Stimulated activated naive CD8-positive, alpha-beta T cell treated with anti-CD3 and anti-CD28 coated beads, Interleukin-15, Interleukin-2, amounts not matched to agents 100 ng/mL and 50 ng/mL, for 24 hours (primary cell): Measurements from ENCODE around the gene ENAH.
"Not testable (repeated sequence)": the region's sequence is repeated elsewhere in the genome, so short reads cannot be mapped to it uniquely, and the experiment has no call there.

Source experiments
- H3K27ac Mint-ChIP-seq: one replicate; pipeline ENCODE4 v1.8.0; 2021; ENCODE audit warnings: mild to moderate bottlenecking, mixed read lengths
- H3K27me3 Mint-ChIP-seq: one replicate; pipeline ENCODE4 v1.8.0; 2021; ENCODE audit warnings: mixed read lengths
- H3K36me3 Mint-ChIP-seq: one replicate; pipeline ENCODE4 v1.8.0; 2021; ENCODE audit warnings: low read depth, mixed read lengths
- H3K4me1 Mint-ChIP-seq: one replicate; pipeline ENCODE4 v1.8.0; 2021; ENCODE audit warnings: low read depth, mixed read lengths
- H3K4me3 Mint-ChIP-seq: one replicate; pipeline ENCODE4 v1.8.0; 2021; ENCODE audit warnings: mild to moderate bottlenecking, mixed read lengths
- H3K9me3 Mint-ChIP-seq: one replicate; pipeline ENCODE4 v1.8.0; 2021; ENCODE audit warnings: mixed read lengths

The ENAH gene

DNA sequence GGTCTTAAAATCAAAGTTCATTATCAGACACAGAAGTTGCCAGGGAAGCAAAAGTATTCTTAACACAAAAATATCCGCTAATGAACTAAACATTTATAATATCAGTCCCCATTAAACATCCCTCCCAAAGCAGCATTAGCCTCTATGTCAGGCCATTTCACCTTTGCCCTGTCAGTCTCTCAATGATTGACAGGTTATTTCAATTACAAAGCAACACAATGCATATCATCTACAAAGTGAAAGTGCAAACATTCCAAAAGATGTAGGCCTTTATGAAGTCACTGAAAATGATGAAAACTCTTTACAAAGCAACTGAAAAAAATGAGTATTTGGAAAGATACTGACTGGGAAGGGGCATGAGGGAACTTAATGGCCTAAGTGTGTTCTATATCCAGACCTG is 14.1 kb downstream of the ENAH start:
- no peaks in the 10 kb centered on the region for H3K9me3 Mint-ChIP-seq
- no peaks in the 10 kb centered on the region for H3K36me3 Mint-ChIP-seq
- H3K4me1 Mint-ChIP-seq, result no peaks in the 10 kb centered on the region
- no peak overlapping the region for H3K4me3 Mint-ChIP-seq
- no peak overlapping the region for H3K27ac Mint-ChIP-seq
- no peaks in the 10 kb centered on the region for H3K27me3 Mint-ChIP-seq

DNA sequence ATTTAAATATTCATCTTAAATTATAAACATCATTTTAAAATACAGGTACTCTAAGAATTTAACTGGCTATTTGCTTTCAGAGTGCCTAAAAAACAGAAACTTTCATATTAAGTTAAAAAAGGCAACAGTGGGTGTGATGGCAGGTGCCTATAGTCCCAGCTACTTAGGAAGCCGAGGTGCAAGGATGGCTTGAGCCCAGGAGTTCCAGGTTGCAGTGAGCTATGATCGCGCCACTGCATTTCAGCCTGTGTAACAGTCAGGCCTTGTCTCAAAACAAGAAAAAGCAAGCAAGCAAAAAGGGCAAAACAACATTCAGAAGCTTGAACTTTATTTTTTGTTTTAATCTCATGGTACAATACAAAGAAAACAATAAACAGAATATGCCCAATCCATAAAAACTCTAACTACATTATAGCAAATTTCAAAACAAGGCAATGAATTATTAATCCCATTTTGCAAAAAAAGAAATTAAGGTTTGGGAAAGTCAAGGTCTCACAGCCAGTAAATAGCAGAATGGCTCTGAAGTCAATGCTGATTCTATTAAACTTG is 15.2 kb downstream of the ENAH start:
- Mint-ChIP-seq H3K4me1 (no peaks in the 10 kb centered on the region), H3K27me3 (peaks cover 4% of the 10 kb centered on the region), H3K4me3 (no peak overlapping the region), H3K27ac (no peak overlapping the region), H3K36me3 (no peaks in the 10 kb centered on the region), H3K9me3 (no peaks in the 10 kb centered on the region)

DNA sequence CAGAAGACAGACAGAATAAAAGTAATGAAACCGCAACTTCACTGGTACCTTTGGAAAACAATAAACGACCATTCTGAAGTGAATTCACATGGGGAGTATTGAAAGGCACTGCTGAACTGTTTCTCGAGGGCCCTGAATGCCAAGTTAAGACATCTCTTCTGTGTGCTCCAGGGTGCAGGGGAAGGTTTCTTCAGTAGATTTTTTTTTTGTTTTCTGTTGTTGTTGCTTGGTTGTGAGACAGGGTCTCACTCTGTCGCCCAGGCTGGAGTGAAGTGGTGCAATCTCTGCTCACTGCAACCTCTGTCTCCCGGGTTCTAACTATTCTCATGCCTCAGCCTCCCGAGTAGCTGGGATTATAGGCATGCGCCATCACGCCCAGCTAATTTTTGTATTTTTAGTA is 15.9 kb downstream of the ENAH start:
- H3K36me3 Mint-ChIP-seq, H3K4me1 Mint-ChIP-seq, H3K4me3 Mint-ChIP-seq, H3K27me3 Mint-ChIP-seq, H3K27ac Mint-ChIP-seq, H3K9me3 Mint-ChIP-seq: not testable (repeated sequence)

DNA sequence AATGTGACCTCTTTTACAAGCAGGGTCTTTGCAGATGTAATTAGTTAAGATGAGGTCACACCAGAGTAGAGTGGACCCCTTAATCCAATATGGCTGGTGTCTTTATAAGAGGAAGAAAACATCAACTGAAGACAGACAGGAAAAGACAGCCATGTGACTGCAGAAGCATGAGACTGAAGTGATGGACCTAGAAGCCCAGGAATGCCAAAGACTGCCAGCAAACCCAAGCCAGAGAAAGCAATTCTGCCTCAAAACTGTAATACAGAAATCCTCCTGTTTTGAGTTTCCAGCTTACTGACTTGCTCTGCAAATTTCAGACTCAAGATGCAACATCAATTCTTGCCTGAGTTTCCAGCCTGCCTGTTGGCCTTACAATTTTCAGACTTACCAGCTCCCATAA is 17.3 kb downstream of the ENAH start:
- Mint-ChIP-seq H3K9me3 (no peaks in the 10 kb centered on the region), H3K27ac (no peak overlapping the region), H3K36me3 (no peaks in the 10 kb centered on the region), H3K4me3 (no peak overlapping the region), H3K27me3 (peaks cover 7% of the 10 kb centered on the region), H3K4me1 (no peaks in the 10 kb centered on the region)

DNA sequence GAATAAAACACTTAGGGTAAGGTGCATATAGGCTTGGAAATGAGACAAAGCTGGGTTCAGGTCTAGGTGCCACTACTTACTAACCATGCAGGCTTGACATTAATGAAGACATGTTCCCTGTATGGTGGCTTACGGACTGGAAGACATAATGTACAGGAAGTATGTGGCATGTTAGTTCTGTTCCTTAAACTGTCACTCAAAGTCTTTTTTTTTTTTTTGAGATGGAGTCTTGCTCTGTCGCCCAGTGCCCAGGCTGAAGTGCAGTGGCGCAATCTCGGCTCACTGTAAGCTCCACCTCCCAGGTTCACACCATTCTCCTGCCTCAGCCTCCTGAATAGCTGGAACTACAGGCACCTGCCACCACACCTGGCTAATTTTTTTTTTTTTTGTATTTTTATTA is 20.1 kb downstream of the ENAH start:
- H3K4me3 Mint-ChIP-seq, H3K27ac Mint-ChIP-seq, H3K4me1 Mint-ChIP-seq, H3K9me3 Mint-ChIP-seq, H3K36me3 Mint-ChIP-seq: not testable (repeated sequence)
- H3K27me3 Mint-ChIP-seq, result peaks cover 11% of the 10 kb centered on the region

DNA sequence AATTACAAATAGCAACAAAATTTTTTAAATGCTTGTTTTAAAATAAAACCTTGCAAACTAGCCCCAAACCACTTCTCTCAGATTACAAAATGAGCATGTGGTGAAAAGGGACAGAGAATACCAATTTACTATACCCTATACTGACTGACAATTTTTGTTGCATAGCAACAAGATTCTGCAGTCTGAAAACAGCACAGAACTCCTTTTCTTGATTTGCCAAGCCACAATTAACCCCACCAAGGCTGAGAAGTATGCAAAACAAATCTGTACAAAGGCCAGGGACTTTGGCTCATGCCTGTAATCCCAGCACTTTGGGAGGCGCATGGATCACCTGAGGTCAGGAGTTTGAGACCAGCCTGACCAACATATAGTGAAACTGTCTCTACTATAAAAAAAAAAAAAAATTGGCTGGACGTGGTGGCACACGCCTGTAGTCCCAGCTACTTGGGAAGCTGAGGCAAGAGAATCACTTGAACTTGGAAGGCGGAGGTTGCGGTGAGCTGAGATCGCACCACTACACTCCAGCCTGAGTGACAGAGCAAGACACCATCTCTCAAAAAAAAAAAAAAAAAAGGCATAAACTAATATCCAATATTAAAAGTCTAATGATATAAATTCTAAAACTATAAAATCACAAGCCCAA is 21.8 kb downstream of the ENAH start:
- Mint-ChIP-seq H3K4me3 (no peak overlapping the region), H3K27me3 (peaks cover 16% of the 10 kb centered on the region), H3K27ac (no peak overlapping the region), H3K9me3 (no peaks in the 10 kb centered on the region), H3K4me1 (no peaks in the 10 kb centered on the region), H3K36me3 (no peaks in the 10 kb centered on the region)

DNA sequence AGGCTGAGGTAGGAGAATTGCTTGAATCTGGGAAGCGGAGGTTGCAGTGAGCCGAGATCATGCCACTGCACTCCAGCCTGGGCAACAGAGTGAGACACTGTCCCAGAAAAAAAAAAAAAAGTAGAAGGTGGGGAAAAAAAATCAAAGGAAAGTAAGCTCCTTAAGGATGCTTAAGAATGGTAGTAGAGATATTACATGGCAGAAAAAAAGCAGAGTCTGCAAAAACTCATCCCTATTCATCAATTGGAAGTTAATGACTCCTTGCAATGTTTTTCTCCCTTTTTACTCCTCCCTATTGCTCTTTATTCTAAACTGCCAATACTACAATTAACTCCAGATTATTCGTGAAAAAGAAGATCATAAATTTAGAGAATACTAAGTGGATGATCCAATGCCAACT is 23.4 kb downstream of the ENAH start:
- Mint-ChIP-seq H3K4me1 (no peaks in the 10 kb centered on the region), H3K36me3 (no peaks in the 10 kb centered on the region), H3K4me3 (no peak overlapping the region), H3K9me3 (no peaks in the 10 kb centered on the region), H3K27me3 (peaks cover 16% of the 10 kb centered on the region), H3K27ac (no peak overlapping the region)

DNA sequence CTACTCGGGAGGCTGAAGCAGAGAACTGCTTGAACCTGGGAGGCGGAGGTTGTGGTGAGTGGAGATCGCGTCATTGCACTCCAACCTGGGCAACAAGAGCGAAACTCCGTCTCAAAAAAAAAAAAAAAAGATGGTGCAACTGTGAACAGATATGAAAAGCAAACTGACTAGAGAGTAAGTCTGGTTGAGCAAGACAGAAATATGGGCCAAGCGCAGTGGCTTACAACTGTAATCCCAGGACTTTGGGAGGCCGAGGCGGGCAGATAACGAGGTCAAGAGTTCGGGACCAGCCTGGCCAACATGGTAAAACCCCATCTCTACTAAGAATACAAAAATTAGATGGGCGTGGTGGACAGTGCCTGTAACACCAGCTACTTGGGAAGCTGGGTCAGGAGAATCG is 24.1 kb downstream of the ENAH start:
- not testable (repeated sequence) for H3K4me1 Mint-ChIP-seq, H3K36me3 Mint-ChIP-seq, H3K27ac Mint-ChIP-seq, H3K4me3 Mint-ChIP-seq, H3K9me3 Mint-ChIP-seq
- H3K27me3 Mint-ChIP-seq, result peaks cover 16% of the 10 kb centered on the region

DNA sequence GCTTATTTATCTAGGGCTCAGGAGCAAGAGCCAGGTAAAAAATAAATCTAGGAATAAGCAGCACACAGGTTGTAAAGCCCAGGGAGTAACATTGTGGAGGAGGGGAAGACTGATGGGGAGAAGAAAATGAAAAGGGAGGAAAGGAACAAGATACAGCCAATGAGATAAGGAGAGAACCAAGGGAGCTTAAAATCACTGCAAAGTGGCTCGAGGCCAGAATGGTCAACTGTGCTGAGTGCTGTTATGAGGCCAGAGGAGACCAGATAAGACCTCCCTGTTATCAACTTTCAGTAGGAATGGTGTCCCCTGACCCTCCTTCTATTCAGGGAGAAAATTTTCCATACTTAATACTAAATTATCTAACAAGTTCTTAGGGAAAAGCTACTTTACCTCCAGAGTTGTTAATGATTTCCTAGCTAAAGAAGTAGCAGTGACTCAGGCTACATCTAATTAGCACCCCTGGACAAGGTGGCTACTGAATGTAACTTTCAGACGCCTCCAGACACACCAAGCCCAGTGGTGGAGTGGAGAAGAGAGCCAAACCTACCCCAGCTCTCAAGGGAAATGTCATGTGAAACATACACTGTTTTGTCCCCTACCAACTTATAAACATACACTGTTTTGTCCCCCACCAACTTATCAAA is 25.5 kb downstream of the ENAH start:
- H3K4me3 Mint-ChIP-seq, result no peak overlapping the region

DNA sequence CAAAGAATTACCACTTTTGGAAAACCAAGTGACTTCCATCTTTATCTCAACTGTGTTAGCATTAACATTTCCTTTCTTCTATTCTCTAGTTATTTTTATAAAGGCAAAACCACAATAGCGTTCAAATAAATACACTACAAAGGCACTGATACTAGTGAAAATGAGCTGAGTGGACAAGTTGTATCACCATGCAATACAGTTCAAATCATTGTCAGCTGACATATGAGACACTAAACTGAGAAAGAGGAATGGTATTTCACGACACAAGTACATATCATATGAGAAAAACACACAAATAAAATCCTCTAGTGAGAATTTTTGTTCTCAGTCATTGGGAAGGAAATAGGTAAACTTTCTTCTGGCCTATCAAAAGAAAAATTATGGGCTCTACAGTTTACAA is 26.2 kb downstream of the ENAH start:
- H3K36me3 Mint-ChIP-seq, result no peaks in the 10 kb centered on the region
- H3K9me3 Mint-ChIP-seq, result no peaks in the 10 kb centered on the region
- H3K27me3 Mint-ChIP-seq, result peaks cover 9% of the 10 kb centered on the region
- H3K4me3 Mint-ChIP-seq, result no peak overlapping the region
- no peaks in the 10 kb centered on the region for H3K4me1 Mint-ChIP-seq
- H3K27ac Mint-ChIP-seq, result no peak overlapping the region

More for the DNA sequence above, 25.5 kb downstream of the ENAH start:
- Mint-ChIP-seq H3K27me3 (peaks cover 12% of the 10 kb centered on the region), H3K9me3 (no peaks in the 10 kb centered on the region), H3K27ac (no peak overlapping the region), H3K4me1 (no peaks in the 10 kb centered on the region), H3K36me3 (no peaks in the 10 kb centered on the region)

DNA sequence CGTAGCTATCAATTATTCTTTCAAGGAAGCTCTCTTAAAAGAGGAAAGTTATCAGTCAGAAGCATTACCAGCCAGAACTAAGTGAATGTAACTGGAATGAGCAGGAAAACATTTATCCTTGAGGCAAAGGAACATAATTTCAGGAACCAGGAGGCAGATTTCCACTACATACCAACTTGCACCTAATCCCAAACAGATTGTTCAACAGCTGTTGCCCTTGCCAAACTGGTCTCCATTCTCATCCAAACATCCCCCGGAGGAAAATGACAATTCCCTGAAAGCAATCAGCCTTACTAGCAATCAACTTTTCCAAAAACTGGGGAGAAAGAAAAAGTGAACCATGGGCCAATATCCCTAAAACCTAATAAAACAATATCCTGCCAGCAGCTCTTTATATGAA is 35.0 kb downstream of the ENAH start:
- Mint-ChIP-seq H3K4me3 (no peak overlapping the region), H3K9me3 (no peaks in the 10 kb centered on the region), H3K36me3 (no peaks in the 10 kb centered on the region), H3K4me1 (no peaks in the 10 kb centered on the region), H3K27me3 (no peaks in the 10 kb centered on the region), H3K27ac (no peak overlapping the region)

DNA sequence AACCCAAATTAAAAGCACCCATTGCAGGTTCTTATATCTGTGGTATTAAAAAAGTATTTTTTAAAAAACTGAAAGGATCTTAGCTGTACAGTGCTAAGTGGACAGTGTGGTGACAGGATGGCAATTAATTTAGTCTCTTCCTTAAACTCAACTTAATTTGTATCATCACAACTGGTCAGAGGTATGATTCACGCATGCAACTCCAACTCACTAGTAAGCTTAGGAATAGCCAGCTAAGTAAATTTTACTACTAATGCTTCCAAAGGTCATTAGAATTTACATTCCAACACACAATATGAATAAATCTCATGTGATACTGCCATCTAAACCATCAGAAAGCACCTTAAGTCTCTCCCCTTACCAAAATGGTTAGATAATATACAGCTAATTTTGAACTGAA is 35.4 kb downstream of the ENAH start:
- Mint-ChIP-seq H3K4me3 (no peak overlapping the region), H3K27me3 (no peaks in the 10 kb centered on the region), H3K27ac (no peak overlapping the region), H3K36me3 (no peaks in the 10 kb centered on the region), H3K9me3 (no peaks in the 10 kb centered on the region), H3K4me1 (no peaks in the 10 kb centered on the region)

DNA sequence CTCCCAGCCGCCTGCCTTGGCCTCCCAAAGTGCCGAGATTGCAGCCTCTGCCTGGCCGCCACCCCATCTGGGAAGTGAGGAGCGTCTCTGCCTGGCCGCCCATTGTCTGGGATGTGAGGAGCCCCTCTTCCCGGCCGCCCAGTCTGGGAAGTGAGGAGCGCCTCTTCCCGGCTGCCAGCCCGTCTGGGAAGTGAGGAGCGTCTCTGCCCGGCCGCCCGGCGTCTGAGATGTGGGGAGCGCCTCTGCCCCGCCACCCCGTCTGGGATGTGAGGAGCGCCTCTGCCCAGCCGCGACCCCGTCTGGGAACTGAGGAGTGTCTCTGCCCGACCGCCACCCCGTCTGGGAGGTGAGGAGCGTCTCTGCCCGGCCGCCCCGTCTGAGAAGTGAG is 37.5 kb downstream of the ENAH start:
- not testable (repeated sequence) for H3K27ac Mint-ChIP-seq, H3K36me3 Mint-ChIP-seq, H3K4me3 Mint-ChIP-seq, H3K4me1 Mint-ChIP-seq, H3K9me3 Mint-ChIP-seq, H3K27me3 Mint-ChIP-seq

DNA sequence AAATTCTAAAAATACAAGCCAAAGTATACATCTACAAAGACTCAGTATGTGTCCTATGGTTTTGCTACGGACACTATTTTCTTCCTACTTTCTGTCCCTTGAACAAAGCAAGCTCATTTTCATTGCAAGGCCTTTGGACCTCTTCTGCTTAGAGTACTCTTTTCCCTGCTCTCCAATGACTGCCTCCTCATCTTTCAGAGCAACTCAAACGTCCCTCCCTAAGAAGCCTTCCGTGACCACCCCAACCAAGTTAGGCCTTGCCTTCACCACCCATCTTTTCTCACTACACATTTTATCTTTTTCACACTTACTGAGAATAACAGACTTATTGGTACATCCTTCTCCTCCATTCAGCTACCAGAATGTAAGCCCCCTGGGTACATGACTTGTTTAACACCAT is 39.9 kb downstream of the ENAH start:
- no peaks in the 10 kb centered on the region for H3K9me3 Mint-ChIP-seq
- peaks cover 4% of the 10 kb centered on the region for H3K4me1 Mint-ChIP-seq
- H3K36me3 Mint-ChIP-seq, result no peaks in the 10 kb centered on the region
- no peak overlapping the region for H3K4me3 Mint-ChIP-seq
- H3K27ac Mint-ChIP-seq, result no peak overlapping the region
- H3K27me3 Mint-ChIP-seq, result no peaks in the 10 kb centered on the region

DNA sequence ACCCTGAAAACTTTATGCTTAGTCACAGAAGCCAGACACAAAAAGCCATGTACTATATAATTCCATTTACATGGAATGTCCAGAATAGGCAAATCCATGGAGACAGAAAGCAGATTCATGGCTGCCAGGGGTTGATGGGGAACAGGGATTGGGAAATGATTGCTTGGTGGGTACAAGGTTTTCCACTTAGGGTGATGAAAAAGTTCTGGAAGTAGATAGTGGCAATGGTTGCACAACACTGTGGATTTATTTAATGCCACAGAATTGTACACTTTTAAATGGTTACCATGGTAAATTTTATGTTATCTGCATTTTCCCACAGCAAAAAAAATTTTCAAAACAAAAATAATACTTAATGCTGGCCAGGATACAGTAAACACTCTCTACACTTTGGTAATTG is 40.6 kb downstream of the ENAH start:
- H3K4me1 Mint-ChIP-seq, result peaks cover 4% of the 10 kb centered on the region
- H3K27ac Mint-ChIP-seq, result no peak overlapping the region
- H3K4me3 Mint-ChIP-seq, result no peak overlapping the region
- no peaks in the 10 kb centered on the region for H3K9me3 Mint-ChIP-seq
- no peaks in the 10 kb centered on the region for H3K27me3 Mint-ChIP-seq
- H3K36me3 Mint-ChIP-seq, result no peaks in the 10 kb centered on the region
